ENCODE data around the gene SMIM13.

- no peak for TF ChIP-seq RAD21 (IDR thresholded peaks at IDR 0.05; ENCODE audit: low read depth)
- no peak for TF ChIP-seq TAF1 (IDR thresholded peaks at IDR 0.05; ENCODE audit: low read depth)
These were observed 38.5 kb upstream of the SMIM13 start for GRCh38 chr6:11055127-11055627.

Measured in Ishikawa (cell line).